Spleen (tissue), 11 donors: ENCODE data around the gene PNMA6E. TPM values are rescaled to one million over a fixed set of nuclear protein-coding genes. Genes with fewer than 3 reads are reported as not detected.
A peak's percentile ranks its signal among the peaks of the same experiment; 100 is the strongest.

ENCODE experiments used
- DNase-seq: peaks from one replicate; pipeline ENCODE4 v3.0.0-alpha.2; 2020
- H3K27ac ChIP-seq, 8 donors: fragments of 200-600 bp; sonication (generic) in 7 of 8; 1 replicate in 4 of 8; 2 replicates in 4 of 8; pipeline versions ENCODE4 v1.5.0 to v1.8.0; 2016 to 2021; ENCODE audit warnings: inconsistent platforms in 4 of 8, mild to moderate bottlenecking in 4 of 8, moderate library complexity in 1 of 8
- H3K27me3 ChIP-seq, 7 donors: fragments of 200-600 bp; sonication (generic) in 6 of 7; replicated peaks in 1 of 7; 1 replicate in 4 of 7; 2 replicates in 3 of 7; pipeline versions ENCODE4 v1.5.0 to v1.8.0; 2016 to 2021; ENCODE audit warnings: inconsistent platforms in 3 of 7, mild to moderate bottlenecking in 1 of 7
- H3K36me3 ChIP-seq, 6 donors: fragments of 200-600 bp; sonication (generic) in 5 of 6; 1 replicate in 4 of 6; 2 replicates in 2 of 6; pipeline versions ENCODE4 v1.5.0 to v1.8.0; 2016 to 2021; ENCODE audit warnings: inconsistent platforms in 2 of 6
- H3K4me1 ChIP-seq, 6 donors: fragments of 200-600 bp; sonication (generic) in 5 of 6; 1 replicate in 3 of 6; 2 replicates in 3 of 6; pipeline versions ENCODE4 v1.5.0 to v1.8.0; 2016 to 2021; ENCODE audit warnings: inconsistent platforms in 3 of 6
- H3K4me3 ChIP-seq, 8 donors: fragments of 200-600 bp; sonication (generic) in 7 of 8; 1 replicate in 4 of 8; 2 replicates in 4 of 8; pipeline versions ENCODE4 v1.5.0 to v1.8.0; 2016 to 2021; ENCODE audit warnings: inconsistent platforms in 4 of 8, mild to moderate bottlenecking in 4 of 8, moderate library complexity in 2 of 8
- H3K9me3 ChIP-seq, 8 donors: fragments of 200-600 bp; sonication (generic) in 7 of 8; 1 replicate in 4 of 8; 2 replicates in 4 of 8; pipeline versions ENCODE4 v1.5.0 to v1.8.0; 2016 to 2021; ENCODE audit warnings: inconsistent platforms in 4 of 8
- CTCF ChIP-seq, 11 experiments: fragments of 200-600 bp in 7 of 11; fragments of 450-650 bp in 4 of 11; sonication (generic) in 4 of 11; IDR thresholded peaks in 8 of 11; conservative IDR thresholded peaks in 3 of 11; 1 replicate in 7 of 11; 2 replicates in 4 of 11; pipeline versions ENCODE4 v1.4.0 to v1.8.0; 2016 to 2021; ENCODE audit warnings: antibody characterized with exemption in 11 of 11, inconsistent platforms in 4 of 11, mild to moderate bottlenecking in 1 of 11
- POLR2A ChIP-seq, 3 donors: fragments of 450-650 bp; IDR thresholded peaks; one replicate each; pipeline ENCODE4 v1.5.1; 2017; ENCODE audit warnings: antibody characterized with exemption in 3 of 3, mild to moderate bottlenecking in 1 of 3
- POLR2AphosphoS5 ChIP-seq, 3 donors: sonication (generic); formaldehyde crosslinking; IDR thresholded peaks; one replicate each; pipeline ENCODE4 v1.5.1; 2017; ENCODE audit warnings: antibody characterized with exemption in 3 of 3
- WGBS, 5 donors: extraction: QIAGEN DNeasy Blood & Tissue Kit in 3 of 5; methylation state at CpG; one replicate each; pipeline versions ENCODE4 v1.1.5 to v1.1.7; 2013 to 2018; 5-methylcytosine and 5-hydroxymethylcytosine counted together
- intact Hi-C: fragments of 100-400 bp; cut with DNase I; formaldehyde crosslinking; loops from one replicate; pipeline ENCODE4 v1.15.0; 2023; ENCODE audit warnings: low total_unique reads
- polyA plus RNA-seq, 3 donors: library from polyadenylated mRNA; stranded (reverse); fragments of 200-250 nt; gene quantifications; one replicate each; pipeline ENCODE4 v1.2.1, GENCODE V29; 2013
- total RNA-seq, 7 donors: library from RNA; depleted of rRNA in 3 of 7; stranded (reverse); fragments of >200 nt in 3 of 7; fragmentation: NEBNext Ultra II Directional in 4 of 7; extraction: Animal tissue kit (Norgen Biotek cat#: 25700) in 4 of 7; gene quantifications; one replicate each; pipeline versions ENCODE4 v1.1.0 to v1.2.1, GENCODE V29; 2016 to 2021
- donor health status: healthy with polysubstance abuse.
- donor health status: DM: no; HTN: no; CAD: no; lungs with moderate emphysema.
- donor health status: DM: no; HTN: no; CAD: no.
- donor health status: Bipolar disorder and iron deficiency.
- donor health status: healthy.
- donor health status: DM: no; HTN: no; CAD: no.
- donor health status: DM: yes; HTN: yes; CAD: no.

PNMA6E gene
- total and polyA plus RNA-seq, 10 donors, result not detected

GRCh38 chrX:153408221-153408721 lies 7.1 kb upstream of the PNMA6E start:
- whole genome bisulfite sequencing, 5 donors, result 83 to 95% (median 85%) methylated on average over 4 to 10 of the region's 10 CpGs
- Histone ChIP-seq H3K4me3 (no peak overlapping the region), H3K36me3 (no peaks in the 10 kb centered on the region), H3K9me3 (no peaks in the 10 kb centered on the region), H3K4me1 (peaks cover 0 to 25% (median 14%) of the 10 kb centered on the region in 6 donors), H3K27ac (no peak overlapping the region), H3K27me3 (no peaks in the 10 kb centered on the region)
- TF ChIP-seq POLR2AphosphoS5 (IDR thresholded peaks at IDR 0.05) (no peak), POLR2A (IDR thresholded peaks at IDR 0.05) (no peak), CTCF (IDR thresholded peaks at IDR 0.05 in 8 of 11, conservative IDR thresholded peaks at IDR 0.05 in 3 of 11) (no peak)
- DNase-seq, result peak; percentile 70
- intact Hi-C loops, result no loop called here

DNA sequence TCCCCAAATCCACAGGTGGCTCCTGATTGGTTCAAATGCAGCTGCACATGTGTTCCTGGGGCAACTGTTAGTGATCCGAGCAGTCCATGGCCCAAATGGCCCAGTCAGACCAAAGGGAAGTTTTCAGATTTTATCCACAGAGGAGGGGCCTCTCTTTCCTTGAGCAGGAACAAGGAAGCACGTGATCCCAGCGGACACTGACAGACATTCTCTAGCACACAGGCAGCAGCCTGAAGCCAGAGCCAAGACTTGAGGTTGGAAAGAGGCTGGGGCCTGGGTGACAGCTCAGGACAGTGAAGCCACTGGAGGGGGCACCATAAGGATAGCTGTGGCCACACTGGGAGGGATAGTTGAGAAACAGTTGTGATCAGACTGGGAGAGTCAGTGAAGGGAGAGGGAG lies 6.6 kb upstream of the PNMA6E start:
- no peaks in the 10 kb centered on the region for H3K9me3 ChIP-seq
- TF ChIP-seq POLR2A (IDR thresholded peaks at IDR 0.05) (no peak), POLR2AphosphoS5 (IDR thresholded peaks at IDR 0.05) (no peak), CTCF (IDR thresholded peaks at IDR 0.05 in 8 of 11, conservative IDR thresholded peaks at IDR 0.05 in 3 of 11) (no peak)
- no peaks in the 10 kb centered on the region for H3K36me3 ChIP-seq
- DNase-seq, result peak; percentile 41
- H3K4me3 ChIP-seq, result no peak overlapping the region
- peaks cover 0 to 20% (median 11%) of the 10 kb centered on the region in 6 donors for H3K4me1 ChIP-seq
- no peaks in the 10 kb centered on the region for H3K27me3 ChIP-seq
- intact Hi-C loops, result no loop called here
- no peak overlapping the region for H3K27ac ChIP-seq
- 57 to 100% (median 81%) methylated on average over 3 of the region's 3 CpGs; no CpG with 5 or more reads in 1 of the 5 donors for WGBS, 5 donors

- DNase-seq, result peak; percentile 51
- H3K27me3 ChIP-seq, result no peaks in the 10 kb centered on the region
- H3K4me1 ChIP-seq, result peaks cover 0 to 11% (median 3%) of the 10 kb centered on the region in 6 donors
- H3K27ac ChIP-seq, result no peak overlapping the region
- no peaks in the 10 kb centered on the region for H3K36me3 ChIP-seq
- no peak overlapping the region for H3K4me3 ChIP-seq
- no peaks in the 10 kb centered on the region for H3K9me3 ChIP-seq
- intact Hi-C loops, result no loop called here
- TF ChIP-seq POLR2AphosphoS5 (IDR thresholded peaks at IDR 0.05), result no peak
- no peak for TF ChIP-seq POLR2A (IDR thresholded peaks at IDR 0.05)
- 83 to 100% (median 91%) methylated on average over 1 to 7 of the region's 7 CpGs for WGBS, 5 donors
These were observed 5.8 kb upstream of the PNMA6E start for GRCh38 chrX:153406903-153407302.

- Histone ChIP-seq H3K27ac (no peak overlapping the region), H3K4me3 (no peak overlapping the region), H3K27me3 (no peaks in the 10 kb centered on the region), H3K4me1 (peaks cover 0 to 2% (median 0%) of the 10 kb centered on the region in 6 donors), H3K9me3 (peaks cover 0 to 3% (median 0%) of the 10 kb centered on the region in 8 donors), H3K36me3 (no peaks in the 10 kb centered on the region)
- intact Hi-C loops, result no loop called here
- peak; percentile 23 for DNase-seq
- WGBS, 5 donors, result 89 to 94% (median 91%) methylated on average over 9 of the region's 9 CpGs
- TF ChIP-seq CTCF (IDR thresholded peaks at IDR 0.05 in 8 of 11, conservative IDR thresholded peaks at IDR 0.05 in 3 of 11) (no peak), POLR2A (IDR thresholded peaks at IDR 0.05) (no peak), POLR2AphosphoS5 (IDR thresholded peaks at IDR 0.05) (no peak)
These were observed 4.9 kb upstream of the PNMA6E start for GRCh38 chrX:153406011-153406410.
